Activated T-cell treated with anti-CD3 and anti-CD28 coated beads, Interleukin-2, amount 50 U/mL, for 48 hours (primary cell): Measurements from ENCODE around the gene FAF1.

ENCODE experiments used
- DNase-seq, 2 experiments: peaks; one replicate each; pipeline ENCODE4 v3.0.0-alpha.2; 2020

The FAF1 gene

DNA sequence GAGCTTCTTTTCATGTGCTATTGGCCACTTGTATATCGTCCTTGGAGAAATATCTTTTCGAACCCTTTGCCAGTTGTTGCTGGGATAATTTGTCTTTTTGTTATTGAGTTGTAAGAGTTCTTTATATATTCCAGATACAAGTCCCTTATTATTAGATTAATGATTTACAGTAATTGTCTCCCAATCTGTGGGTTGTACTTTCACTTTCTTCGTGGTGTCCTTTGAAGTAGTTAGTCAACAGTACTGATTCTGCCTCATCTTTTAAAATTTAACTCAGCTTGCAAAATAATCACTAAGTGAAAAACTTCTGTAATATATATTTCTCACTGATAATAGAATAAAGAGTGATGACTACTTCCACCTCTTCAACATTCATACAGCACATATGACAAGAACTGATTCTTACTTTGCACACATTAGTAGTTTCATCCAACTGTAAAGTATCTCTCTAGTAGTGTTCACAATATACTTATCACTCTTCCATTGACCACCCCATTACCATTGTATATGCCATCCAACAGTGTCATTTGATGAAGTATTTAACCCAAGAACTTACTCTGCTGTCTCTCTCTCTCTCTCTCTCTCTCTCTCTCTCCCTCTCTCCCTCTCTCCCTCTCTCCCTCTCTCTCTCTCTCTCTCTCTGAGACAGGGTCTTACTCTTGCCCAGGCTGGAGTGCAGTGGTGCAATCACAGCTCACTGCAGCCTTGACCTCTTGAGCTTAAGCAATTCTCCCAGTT lies 432.6 kb downstream of the FAF1 start:
- no peak for DNase-seq

DNA sequence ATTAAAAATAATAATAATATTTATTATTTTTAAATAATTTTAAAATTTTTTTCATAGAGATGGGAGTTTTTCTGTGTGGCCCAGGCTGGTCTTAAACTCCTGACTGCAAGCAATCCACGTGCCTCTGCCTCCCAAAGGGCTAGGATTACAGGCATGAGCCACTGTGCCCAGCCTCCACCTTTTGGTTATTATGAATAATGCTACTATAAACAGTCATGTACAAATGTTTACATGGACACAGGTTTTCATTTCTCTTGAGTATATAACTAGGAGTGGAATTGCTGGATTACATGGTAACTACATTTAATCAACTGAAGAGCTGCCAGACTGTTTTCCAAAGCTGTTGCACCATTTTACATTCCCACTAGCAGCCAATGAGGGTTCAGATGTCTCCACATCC lies 433.6 kb downstream of the FAF1 start:
- no peak for DNase-seq

DNA sequence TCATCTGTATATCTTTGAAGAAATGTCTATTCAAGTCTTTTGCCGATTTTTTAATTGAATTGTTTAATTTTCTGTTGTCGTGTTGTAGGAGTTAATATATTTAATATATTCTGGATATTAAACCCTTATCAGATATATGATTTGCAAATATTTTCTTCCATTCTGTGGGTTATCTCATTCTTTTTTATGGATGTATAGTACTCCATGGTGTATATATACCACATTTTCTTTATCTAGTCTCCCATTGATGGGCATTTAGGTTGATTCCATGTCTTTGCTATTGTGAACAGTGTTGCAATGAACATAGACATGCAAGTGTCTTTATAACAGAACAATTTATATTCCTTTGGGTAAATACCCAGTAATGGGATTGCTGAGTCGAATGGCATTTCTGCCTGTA lies 436.5 kb downstream of the FAF1 start:
- DNase-seq, result no peak

DNA sequence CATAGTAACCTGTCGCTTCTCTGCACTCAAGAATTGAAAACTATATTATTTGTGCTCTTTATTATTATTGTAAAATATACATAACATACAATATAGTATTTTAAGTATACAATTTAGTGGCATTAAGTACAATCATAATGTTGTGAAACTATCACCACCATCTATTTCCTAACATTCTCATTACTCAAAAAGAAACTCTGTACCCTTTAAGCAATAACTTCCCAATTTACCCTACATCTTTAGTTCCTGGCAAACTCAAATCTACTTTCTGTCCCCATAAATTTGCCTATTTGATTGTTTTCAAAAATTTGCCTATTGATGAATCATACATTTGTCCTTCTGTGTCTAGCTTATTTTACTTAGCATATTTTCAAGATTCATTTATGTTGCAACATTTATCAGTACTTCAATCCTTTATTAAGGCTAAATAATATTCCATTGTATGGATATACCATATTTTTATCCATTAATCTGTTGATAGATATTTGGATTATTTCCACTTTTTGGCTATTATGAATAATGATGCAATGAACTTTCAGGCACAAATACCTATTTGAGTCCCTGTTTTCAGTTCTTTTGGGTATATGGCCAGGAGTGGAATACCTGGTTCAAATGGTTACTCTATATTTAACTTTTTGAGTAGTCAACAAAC lies 437.2 kb downstream of the FAF1 start:
- no peak for DNase-seq

DNA sequence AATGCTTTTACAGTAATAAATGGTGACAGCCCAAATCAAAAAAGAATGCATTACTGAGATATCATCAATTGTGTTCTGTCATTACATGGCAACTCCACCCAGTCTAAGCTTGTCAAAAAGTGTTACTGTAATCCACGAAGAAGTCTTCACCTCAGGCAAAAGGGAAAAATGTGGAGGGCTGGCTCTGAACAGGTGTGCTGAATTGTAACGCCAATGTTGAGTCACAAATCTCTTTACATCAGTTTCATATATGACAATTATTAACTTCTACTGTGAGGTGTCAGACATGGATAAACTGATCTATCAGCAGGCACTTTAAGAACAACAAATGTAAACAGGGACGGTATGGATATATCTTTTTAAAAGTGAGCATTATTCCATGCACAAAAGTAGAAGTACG lies 438.4 kb downstream of the FAF1 start:
- no peak for DNase-seq

DNA sequence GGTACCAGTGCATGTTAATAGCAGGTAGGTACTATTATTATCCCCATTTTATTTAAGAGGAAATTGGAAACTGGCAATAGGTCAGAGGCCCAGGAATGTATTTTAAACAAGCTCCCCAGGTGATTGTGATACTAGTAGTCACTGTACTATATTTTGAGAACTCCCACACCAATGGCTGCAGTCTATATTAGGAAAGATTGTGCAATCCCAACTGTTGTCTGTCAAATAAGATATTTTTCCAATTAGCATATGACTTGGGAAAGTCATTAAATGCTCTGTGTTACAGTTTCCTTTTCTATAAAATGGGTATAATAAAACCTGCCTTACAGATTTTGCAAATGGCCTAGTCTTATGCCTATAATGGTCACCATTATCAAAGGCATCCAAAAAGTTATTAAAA lies 442.6 kb downstream of the FAF1 start:
- no peak for DNase-seq

DNA sequence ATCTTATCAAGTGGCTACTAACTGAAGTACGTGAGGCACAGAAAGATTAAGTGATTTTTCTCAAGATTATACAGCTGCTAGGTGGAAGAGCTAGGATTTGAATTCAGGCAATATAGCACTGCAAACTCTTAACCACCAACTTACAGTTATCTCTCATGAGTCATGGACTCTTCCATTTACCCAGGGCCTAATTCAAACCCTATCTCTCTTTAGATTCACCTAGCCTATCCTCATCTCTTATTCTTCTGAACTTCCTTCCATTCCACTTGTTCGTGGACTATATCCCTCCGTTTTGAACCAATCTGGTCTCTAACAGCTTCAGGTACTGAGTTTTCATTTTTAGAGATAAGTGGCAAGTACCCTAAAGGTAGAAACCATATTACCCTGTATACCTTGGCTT lies 444.0 kb downstream of the FAF1 start:
- DNase-seq, result no peak

DNA sequence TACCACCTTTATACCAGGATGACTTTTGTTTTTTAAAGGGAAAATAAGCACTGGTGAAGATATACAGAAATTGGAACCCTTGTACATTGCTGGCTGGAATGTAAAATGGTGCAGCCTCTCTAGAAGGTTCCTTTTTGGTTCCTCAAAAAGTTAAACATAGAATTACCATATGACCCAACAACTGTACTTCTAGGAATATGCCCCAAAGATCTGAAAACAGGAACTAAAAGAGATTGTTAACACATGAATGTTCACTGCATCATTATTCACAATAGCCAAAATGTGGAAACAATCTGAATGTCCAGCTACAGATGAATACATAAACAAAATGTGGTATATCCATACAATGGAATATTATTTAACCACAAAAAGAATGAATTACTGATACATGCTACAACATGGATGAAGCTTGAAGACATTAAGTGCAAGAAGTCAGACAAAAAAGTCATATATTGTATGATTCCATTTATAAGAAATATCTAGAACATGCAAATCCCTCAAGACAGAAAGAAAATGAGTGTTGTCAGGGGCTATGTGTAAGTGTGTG lies 452.0 kb downstream of the FAF1 start:
- DNase-seq, result no peak

DNA sequence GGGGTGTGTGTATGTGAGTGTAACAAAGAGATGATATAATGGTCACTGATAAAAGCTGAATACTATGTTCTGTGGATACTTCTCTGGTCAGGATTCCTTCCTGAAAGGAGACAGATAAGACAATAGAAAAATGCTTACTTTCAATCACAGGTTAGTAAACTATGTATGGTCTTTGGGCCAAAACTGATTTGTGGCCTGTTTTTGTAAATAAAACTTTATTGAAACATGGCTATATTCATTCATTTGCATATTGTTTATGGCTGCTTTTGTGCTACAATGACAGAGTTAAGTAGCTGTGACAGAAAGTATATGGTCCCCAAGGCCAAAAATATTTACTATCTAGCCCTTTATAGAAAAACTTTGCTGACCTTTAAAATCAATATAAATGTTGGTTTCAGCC lies 454.6 kb downstream of the FAF1 start:
- no peak for DNase-seq

DNA sequence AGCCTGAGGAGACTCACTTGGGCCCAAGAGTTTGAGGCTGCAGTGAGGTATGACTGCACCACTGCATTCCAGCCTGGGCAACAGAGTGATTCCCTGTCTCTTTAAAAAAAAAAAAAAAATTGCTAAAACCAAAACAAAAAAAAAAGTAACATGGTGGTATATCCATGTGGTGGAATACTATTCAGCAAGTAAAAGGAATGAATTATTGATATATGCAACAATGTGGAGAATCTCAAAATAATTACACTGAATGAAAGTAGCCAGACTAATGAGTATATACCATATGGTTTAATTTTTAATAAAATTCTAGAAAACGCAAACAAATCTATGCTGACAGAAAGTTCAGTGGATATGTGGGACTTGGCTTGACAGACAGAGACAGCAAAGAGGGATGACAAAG lies 456.6 kb downstream of the FAF1 start:
- DNase-seq, result no peak

DNA sequence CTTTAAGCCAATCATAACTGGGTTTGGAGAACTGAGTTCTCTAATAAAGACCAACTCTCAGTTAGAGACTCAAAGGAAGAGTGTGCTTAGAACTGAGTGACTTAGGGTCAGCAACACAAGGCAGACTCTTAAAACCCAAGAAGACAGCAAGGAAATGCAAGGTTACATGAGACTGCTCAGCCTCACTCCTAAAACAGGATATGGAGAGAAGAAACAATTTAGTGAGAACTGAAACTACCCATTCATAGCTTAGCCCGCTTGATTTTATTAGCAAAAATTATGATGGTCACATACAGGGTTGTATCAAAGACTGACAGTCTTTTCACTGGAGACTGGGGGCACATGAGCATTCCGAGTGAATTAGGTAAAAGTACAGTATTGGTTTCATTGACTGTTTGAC lies 457.9 kb downstream of the FAF1 start:
- DNase-seq, result no peak

DNA sequence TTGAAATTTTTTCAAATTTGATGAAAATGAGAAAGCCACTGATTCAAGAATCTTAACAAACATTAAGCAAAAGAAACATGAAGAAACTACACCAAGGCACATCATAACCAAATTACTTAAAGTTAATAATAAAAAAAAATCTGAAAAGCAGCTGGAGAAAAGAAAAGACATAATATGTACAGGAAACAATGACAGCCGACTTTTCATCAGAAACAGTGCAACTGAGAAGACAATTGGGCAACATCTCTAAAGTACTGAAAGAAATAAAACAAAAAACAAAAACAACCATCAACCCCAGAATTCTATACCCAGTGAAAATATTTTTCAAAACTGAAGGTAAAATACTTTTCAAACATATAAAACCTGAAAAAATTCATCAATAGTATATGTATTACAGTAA lies 463.1 kb downstream of the FAF1 start:
- DNase-seq, result no peak

DNA sequence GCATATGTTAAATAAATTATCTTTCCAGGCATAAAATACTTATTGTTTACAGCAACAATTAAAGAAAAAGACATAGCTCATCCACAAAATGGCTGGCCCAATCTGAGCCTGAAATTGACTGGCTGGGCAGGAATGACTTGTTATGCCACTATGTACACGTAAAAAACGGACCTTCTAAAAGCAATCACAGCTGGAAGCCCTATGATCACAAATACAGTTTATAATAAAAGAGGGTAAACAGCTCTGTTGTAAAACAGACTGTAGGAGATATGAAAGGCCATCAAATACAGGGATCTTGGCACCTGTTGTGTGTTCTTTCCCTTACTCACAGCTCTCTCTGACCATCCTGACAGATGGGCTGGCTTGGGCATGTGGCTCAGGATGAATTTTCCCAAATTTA lies 466.4 kb downstream of the FAF1 start:
- DNase-seq, result no peak

DNA sequence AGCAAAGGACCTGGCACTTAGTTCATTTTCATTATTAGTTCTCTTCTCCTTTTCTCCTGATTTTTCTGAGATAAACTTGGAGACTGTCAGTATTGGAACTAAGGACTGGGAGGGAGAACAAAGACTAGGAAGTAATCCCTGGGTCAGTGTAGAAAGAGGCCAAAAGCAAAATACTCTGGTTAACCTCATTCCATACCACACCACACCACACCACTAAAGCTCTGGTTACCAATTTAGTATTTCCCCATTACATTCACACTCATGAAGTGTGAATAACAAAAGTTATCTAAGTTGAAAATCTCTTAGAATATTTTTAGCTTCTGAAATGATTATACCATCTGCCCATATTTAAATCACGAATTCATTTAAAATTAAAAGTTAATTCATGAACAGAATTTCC lies 467.9 kb downstream of the FAF1 start:
- DNase-seq, result no peak

DNA sequence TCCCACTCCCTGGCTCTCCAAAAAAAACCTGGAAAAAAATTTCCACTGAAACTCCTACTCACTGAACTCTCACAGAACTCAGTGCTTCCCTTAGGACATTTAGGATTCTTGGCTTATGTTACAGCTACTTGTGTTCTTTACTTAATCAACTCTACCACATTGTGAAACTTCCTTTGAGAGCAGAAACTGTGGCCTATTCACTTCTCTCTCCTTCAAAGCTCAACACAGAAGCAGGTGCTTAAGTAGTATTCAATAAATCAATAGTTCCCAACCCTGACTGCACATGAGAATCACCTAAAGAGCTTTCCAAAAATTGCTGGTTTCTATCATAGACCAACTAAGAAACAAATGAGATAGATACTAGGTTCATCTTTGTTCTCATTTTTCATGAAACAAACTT lies 468.9 kb downstream of the FAF1 start:
- no peak for DNase-seq

DNA sequence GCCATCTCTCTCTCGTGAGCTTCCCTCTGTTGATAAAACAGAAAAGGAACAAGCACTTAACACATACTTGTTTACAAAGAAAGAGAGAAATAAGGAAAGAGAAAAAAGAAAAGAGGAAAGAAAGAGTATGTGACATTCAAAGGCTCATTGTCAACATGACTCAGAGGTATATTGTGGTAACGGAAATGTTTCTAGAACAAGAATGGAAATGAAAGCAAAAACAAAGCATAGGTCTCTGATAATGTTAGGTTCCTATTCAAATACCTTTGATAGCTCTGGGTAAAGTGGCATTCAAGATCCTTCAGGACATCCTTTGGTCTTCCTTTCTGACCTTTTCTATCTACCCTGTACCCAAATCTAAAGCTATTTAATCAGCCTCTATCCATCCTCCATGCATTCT lies 469.4 kb downstream of the FAF1 start:
- no peak for DNase-seq

DNA sequence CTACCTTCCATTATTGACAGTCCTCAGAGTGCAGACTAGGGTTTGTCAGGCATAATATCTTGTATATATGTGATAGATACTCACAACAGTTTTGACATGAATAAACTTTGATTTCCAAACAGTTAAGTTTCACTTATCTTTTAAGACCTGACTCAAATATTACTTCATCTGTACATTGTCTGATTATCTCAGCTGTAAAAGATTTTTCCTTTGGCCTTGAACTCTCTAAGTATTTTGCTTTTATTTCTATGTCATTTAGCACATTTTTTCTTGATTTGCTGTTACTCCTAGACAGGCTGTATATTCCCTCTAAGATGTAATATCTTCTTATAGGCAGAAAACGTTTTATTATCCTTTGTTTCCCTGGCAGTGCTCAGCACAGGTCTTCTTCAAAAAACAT lies 471.2 kb downstream of the FAF1 start:
- DNase-seq, result no peak

DNA sequence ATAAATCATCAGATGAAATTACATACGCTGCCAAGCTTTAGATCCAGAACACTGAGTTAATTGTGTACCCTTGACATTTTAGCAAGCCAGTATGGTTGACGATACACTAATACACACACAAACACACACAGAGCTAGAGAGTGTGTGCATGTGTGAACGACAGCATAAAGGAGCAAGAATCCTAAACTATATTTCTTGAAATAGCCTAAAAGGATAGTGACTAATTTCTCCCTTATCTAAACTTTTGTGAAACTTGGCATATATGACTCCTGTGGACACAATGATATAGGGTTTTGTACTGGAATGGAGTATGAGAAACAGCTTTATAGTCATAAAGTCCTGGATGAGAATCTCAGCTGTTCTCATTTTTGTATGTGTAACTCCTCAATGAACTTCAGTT lies 471.7 kb downstream of the FAF1 start:
- DNase-seq, result no peak

DNA sequence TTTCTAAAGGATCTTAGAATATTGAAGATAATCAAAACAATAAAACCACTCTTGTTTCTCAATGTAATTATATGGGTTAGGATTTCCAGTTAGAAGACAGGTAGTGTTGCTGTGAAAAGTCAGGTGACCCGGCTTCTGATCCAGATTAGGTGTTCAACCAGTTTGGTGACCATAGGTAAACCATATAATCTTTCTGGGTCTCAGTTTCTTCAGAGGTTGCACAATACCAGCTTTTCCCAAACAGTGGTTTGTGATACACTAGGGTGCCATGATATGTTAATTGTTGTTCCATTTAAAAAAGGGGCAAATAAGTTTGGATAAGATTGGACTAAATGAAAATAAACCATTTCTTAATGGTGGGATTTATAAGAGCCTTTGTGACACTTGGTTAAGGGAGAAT lies 472.3 kb downstream of the FAF1 start:
- DNase-seq, result no peak

DNA sequence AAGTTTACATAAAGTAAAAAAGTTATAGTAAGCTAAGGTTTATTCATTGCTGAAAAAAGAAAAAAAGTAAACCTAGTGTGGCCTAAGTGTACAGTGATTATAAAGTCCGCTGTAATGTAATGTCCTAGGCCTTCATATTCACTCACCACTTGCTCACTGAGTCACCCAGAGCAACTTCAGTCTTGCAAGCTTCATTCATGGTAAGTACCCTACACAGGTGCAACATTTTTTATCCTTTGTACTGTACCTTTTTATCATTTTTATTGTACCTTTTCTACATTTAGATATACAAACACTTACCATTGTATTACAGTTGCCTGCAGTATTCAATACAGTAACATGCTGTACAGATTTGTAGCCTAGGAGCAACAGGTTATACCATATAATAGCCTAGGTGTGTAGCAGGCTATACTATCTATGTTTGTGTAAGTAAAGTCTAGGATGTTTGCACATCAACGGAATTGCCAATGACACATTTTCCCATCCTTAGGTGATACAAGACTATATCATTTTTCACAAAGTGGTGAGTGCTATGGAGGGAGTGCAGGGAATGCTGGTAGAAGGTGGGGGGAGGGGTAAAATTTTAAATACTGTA lies 478.8 kb downstream of the FAF1 start:
- DNase-seq, result no peak

DNA sequence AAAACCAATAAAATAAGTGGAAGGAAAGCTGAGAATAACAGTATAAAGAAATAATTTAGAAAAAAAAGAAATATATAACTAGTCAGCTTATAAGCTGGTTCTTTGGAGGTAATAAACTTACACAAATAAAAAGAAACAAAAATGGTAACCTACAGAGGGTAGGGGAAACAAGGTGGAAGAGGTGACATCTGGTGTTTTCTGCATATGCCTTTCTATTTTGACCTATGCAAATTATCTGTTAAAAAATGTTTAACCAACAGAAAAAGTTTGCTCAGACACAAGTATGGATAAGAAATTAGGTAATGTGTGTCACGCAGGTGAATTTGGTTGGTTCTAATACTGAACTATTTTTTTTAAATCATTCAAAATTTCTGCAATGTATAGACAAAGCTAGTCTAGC lies 483.3 kb downstream of the FAF1 start:
- no peak for DNase-seq

DNA sequence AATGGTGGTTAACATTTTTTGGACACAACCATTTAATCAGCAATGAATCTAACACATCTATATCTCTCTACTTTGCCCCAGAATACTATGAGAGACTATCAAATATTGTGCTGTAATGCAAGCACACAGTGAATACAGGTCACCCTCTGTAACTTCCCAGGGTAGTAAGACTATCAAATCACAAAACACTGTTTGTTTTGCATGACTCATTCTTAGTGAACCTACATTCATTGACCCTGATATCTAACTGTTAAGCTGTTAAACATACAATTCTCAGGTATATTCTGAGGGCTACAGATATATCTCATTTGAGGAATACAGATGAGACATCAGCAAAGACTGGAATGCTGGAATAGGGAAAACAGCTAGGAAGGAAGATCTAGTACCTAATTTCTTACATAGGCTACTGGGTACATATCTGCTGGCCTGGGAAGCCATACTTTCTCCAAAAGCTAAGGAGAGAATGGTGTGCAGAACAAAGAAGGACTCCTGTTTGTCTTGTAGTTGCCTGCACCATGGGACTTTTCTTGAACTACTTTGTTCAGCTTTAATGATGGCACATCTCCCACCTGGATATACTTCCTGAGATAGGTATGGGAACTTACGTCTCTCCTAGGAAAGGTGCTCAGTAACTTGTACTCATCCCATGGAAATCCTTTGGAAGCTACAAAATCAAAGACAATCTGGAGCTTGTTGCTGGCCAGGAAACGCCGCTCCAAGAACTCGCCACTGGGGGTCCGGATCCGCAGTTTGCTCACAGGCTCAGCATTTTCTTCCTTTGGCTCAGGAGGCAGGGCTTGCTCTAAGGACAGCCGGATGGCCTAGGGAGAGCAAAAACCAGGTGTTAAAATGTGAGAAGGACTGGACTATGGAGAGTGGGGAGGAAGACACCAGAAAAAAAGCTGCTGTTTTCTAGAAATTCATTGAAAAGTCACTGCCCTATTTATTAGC lies 484.9 kb downstream of the FAF1 start:
- DNase-seq, result no peak

DNA sequence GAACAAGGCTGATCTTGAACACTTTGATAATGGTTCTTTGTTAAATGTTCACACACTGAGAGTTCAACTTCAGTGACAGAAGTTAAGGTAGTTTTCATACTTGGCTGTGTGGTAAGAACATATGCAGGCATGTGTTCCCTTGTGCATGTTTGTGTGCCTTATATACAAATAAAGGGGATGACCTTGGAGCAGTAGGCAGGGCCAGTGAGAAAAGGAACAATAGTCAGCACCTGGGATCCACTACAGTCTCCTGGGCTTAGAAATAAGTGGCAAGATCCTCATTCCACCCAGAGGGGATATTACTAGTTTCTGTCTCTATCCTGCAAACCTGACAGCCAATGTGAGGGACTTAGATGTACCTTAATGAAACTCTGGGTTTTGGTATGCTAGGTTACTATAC lies 486.6 kb downstream of the FAF1 start:
- DNase-seq, result no peak
